H9 (cell line): ENCODE data around the gene FADS3. TPM values are rescaled to one million over a fixed set of nuclear protein-coding genes. Genes with fewer than 3 reads are reported as not detected.

Source experiments
- DNase-seq: peaks from one replicate; pipeline ENCODE4 v3.0.0-alpha.2; 2017
- H2AFZ ChIP-seq: one replicate; pipeline ENCODE4 v1.6.1; 2013; ENCODE audit warnings: mild to moderate bottlenecking, low read length, control low read depth, moderate library complexity
- H2AK5ac ChIP-seq: 2 replicates; pipeline ENCODE4 v1.6.1; 2013; ENCODE audit warnings: low read length, control low read depth, mixed read lengths; ENCODE audit not compliant: insufficient read length
- H2BK120ac ChIP-seq: one replicate; pipeline ENCODE4 v1.6.1; 2013; ENCODE audit warnings: low read depth, mild to moderate bottlenecking, low read length, control low read depth, inconsistent platforms; ENCODE audit not compliant: poor library complexity, severe bottlenecking
- H2BK12ac ChIP-seq: 2 replicates; pipeline ENCODE4 v1.6.1; 2013; ENCODE audit warnings: low read length, control low read depth, mixed read lengths, low read depth; ENCODE audit not compliant: insufficient read length
- H2BK15ac ChIP-seq: 2 replicates; pipeline ENCODE4 v1.6.1; 2013; ENCODE audit warnings: low read depth, low read length, control low read depth
- H2BK20ac ChIP-seq: one replicate; pipeline ENCODE4 v1.6.1; 2013; ENCODE audit warnings: low read depth, mild to moderate bottlenecking, low read length, control low read depth, inconsistent platforms; ENCODE audit not compliant: poor library complexity, severe bottlenecking
- H2BK5ac ChIP-seq: 2 replicates; pipeline ENCODE4 v1.6.1; 2013; ENCODE audit warnings: low read length, control low read depth, mixed read lengths; ENCODE audit not compliant: insufficient read length
- H3K14ac ChIP-seq: 2 replicates; pipeline ENCODE4 v1.6.1; 2013; ENCODE audit warnings: low read length, control low read depth; ENCODE audit not compliant: insufficient read depth
- H3K18ac ChIP-seq: 2 replicates; pipeline ENCODE4 v1.6.1; 2013; ENCODE audit warnings: low read depth, mild to moderate bottlenecking, mixed read lengths, low read length, control low read depth; ENCODE audit not compliant: insufficient read length
- H3K23ac ChIP-seq: 2 replicates; pipeline ENCODE4 v1.6.1; 2013; ENCODE audit warnings: low read length, control low read depth, mixed read lengths, low read depth; ENCODE audit not compliant: insufficient read length
- H3K23me2 ChIP-seq: 2 replicates; pipeline ENCODE4 v1.6.1; 2013; ENCODE audit warnings: low read depth, mild to moderate bottlenecking, mixed read lengths, low read length, control low read depth; ENCODE audit not compliant: insufficient read length, poor library complexity, severe bottlenecking
- H3K27ac ChIP-seq: 2 replicates; pipeline ENCODE4 v1.5.1; 2013; ENCODE audit warnings: low read length, control low read depth, mixed read lengths, low read depth; ENCODE audit not compliant: insufficient read length
- H3K27me3 ChIP-seq: 2 replicates; pipeline ENCODE4 v1.6.1; 2013; ENCODE audit warnings: low read length, control low read depth, inconsistent platforms; ENCODE audit not compliant: insufficient read depth
- H3K4ac ChIP-seq: 2 replicates; pipeline ENCODE4 v1.6.1; 2013; ENCODE audit warnings: low read depth, mild to moderate bottlenecking, control low read depth, inconsistent platforms, low read length, moderate library complexity
- H3K4me1 ChIP-seq: 2 replicates; pipeline ENCODE4 v1.6.1; 2013; ENCODE audit warnings: low read length, control low read depth, inconsistent platforms; ENCODE audit not compliant: insufficient read depth
- H3K4me2 ChIP-seq: 2 replicates; pipeline ENCODE4 v1.6.1; 2013; ENCODE audit warnings: low read length, control low read depth, mixed read lengths; ENCODE audit not compliant: insufficient read length, insufficient read depth
- H3K56ac ChIP-seq: 2 replicates; pipeline ENCODE4 v1.6.1; 2013; ENCODE audit warnings: low read depth, mild to moderate bottlenecking, mixed read lengths, low read length, control low read depth; ENCODE audit not compliant: insufficient read length
- H3K79me1 ChIP-seq: 2 replicates; pipeline ENCODE4 v1.6.1; 2013; ENCODE audit warnings: low read depth, mild to moderate bottlenecking, moderate library complexity, low read length, control low read depth, inconsistent platforms; ENCODE audit not compliant: insufficient read depth, poor library complexity, severe bottlenecking
- H3K79me2 ChIP-seq: 2 replicates; pipeline ENCODE4 v1.6.1; 2013; ENCODE audit warnings: low read length, control low read depth, inconsistent platforms; ENCODE audit not compliant: insufficient read depth
- H3K9ac ChIP-seq: 2 replicates; pipeline ENCODE4 v1.6.1; 2013; ENCODE audit warnings: low read length, control low read depth, mixed read lengths; ENCODE audit not compliant: insufficient read length; ENCODE audit errors: extremely low read depth
- H3K9me3 ChIP-seq: one replicate; pipeline ENCODE4 v1.6.1; 2013; ENCODE audit warnings: low read depth, low read length, inconsistent platforms; ENCODE audit not compliant: control insufficient read depth
- H3T11ph ChIP-seq: one replicate; pipeline ENCODE4 v1.6.1; 2013; ENCODE audit warnings: mild to moderate bottlenecking, low read length, control low read depth, inconsistent platforms
- H4K20me1 ChIP-seq: one replicate; pipeline ENCODE4 v1.6.1; 2013; ENCODE audit not compliant: control insufficient read depth, insufficient read length, insufficient read depth
- H4K5ac ChIP-seq: 2 replicates; pipeline ENCODE4 v1.6.1; 2013; ENCODE audit warnings: low read depth, mild to moderate bottlenecking, mixed read lengths, low read length, control low read depth; ENCODE audit not compliant: insufficient read length
- H4K8ac ChIP-seq: replicated peaks from 2 replicates; pipeline ENCODE4 v1.6.1; 2013; ENCODE audit warnings: low read length, control low read depth, mixed read lengths, low read depth; ENCODE audit not compliant: insufficient read length
- H4K91ac ChIP-seq: 2 replicates; pipeline ENCODE4 v1.6.1; 2013; ENCODE audit warnings: low read depth, mild to moderate bottlenecking, moderate library complexity, mixed read lengths, low read length, control low read depth; ENCODE audit not compliant: insufficient read length
- H3K27ac Mint-ChIP-seq, 3 experiments: 2 replicates in 2 of 3; 3 replicates in 1 of 3; pipeline ENCODE4 v1.8.0; 2020 to 2021; ENCODE audit warnings: mixed read lengths in 3 of 3, mild to moderate bottlenecking in 1 of 3, moderate library complexity in 1 of 3
- H3K27me3 Mint-ChIP-seq: 2 replicates; pipeline ENCODE4 v1.8.0; 2021; ENCODE audit warnings: low read depth, mild to moderate bottlenecking, moderate library complexity, mixed read lengths
- H3K36me3 Mint-ChIP-seq, 3 experiments: 2 replicates in 2 of 3; 3 replicates in 1 of 3; pipeline ENCODE4 v1.8.0; 2020 to 2021; ENCODE audit warnings: low read depth in 3 of 3, mixed read lengths in 3 of 3; ENCODE audit not compliant: insufficient read depth in 1 of 3
- H3K4me1 Mint-ChIP-seq, 2 experiments: 2 replicates each; pipeline ENCODE4 v1.8.0; 2020; ENCODE audit warnings: mixed read lengths in 2 of 2
- H3K4me3 Mint-ChIP-seq, 2 experiments: 2 replicates in 1 of 2; 3 replicates in 1 of 2; pipeline ENCODE4 v1.8.0; 2020 to 2021; ENCODE audit warnings: mild to moderate bottlenecking in 2 of 2, mixed read lengths in 2 of 2, moderate library complexity in 1 of 2
- H3K9me3 Mint-ChIP-seq, 2 experiments: 2 replicates in 1 of 2; 3 replicates in 1 of 2; pipeline ENCODE4 v1.8.0; 2020; ENCODE audit warnings: mild to moderate bottlenecking in 2 of 2, mixed read lengths in 2 of 2, moderate library complexity in 1 of 2
- WGBS: extraction: QIAGEN DNeasy Blood & Tissue Kit; methylation state at CpG from one replicate; pipeline ENCODE4 v1.1.7; 2013; ENCODE audit warnings: missing lambda C conversion rate, low lambda C conversion rate, mixed read lengths; ENCODE audit not compliant: insufficient read length; ENCODE audit errors: extremely low coverage; 5-methylcytosine and 5-hydroxymethylcytosine counted together
- total RNA-seq: library from RNA; stranded (reverse); gene quantifications from 2 replicates; pipeline ENCODE4 v1.2.1, GENCODE V29; 2021
- TF ChIP-seq, protein P1 (sequence below): fragments of 200-600 bp; sonication (generic); conservative IDR thresholded peaks from 3 replicates; pipeline ENCODE4 v1.8.0; 2021; ENCODE audit warnings: antibody characterized with exemption, mild to moderate bottlenecking

The FADS3 gene
- total RNA-seq, 1 experiment from 2014 or later = 34.9 TPM

DNA sequence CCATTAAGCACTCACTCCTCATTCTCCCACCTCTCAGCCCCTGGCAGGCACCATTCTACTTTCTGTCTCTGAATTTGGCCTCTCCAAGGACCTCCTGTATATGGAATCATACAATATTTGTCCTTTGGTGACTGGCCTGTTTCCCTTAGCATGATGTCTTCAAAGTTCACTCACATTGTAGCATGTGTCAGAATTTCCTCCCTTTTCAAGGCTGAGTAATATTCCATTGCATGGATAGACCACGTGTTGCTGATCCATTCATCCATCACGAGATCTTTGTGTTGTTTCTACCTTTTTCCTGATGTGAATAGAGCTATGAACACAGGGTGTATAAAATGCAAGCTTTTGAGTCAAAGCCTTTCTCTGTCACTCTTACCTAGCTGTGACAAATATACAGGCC, 51.6 kb downstream of the FADS3 start:
- no peak overlapping the region for H3K56ac ChIP-seq
- no peak overlapping the region for H2BK15ac ChIP-seq
- no peaks in the 10 kb centered on the region for H3K23me2 ChIP-seq
- WGBS = no CpG with 5 or more reads among the region's 2 CpGs
- no peak overlapping the region for H3K4me2 ChIP-seq
- no peak overlapping the region for H3K9ac ChIP-seq
- H3K9me3 ChIP-seq = no peaks in the 10 kb centered on the region
- H3T11ph ChIP-seq = no peak overlapping the region
- no peak overlapping the region for H3K18ac ChIP-seq
- H3K23ac ChIP-seq = no peak overlapping the region
- H3K27ac ChIP-seq = no peak overlapping the region
- H2BK120ac ChIP-seq = no peak overlapping the region
- no peak overlapping the region for H2BK20ac ChIP-seq
- H3K79me2 ChIP-seq = no peaks in the 10 kb centered on the region; the same call in 1 of the 2 replicates
- Mint-ChIP-seq H3K27ac (no peak overlapping the region), H3K4me3 (no peak overlapping the region), H3K4me1 (peaks cover 10 to 11% of the 10 kb centered on the region in 2 experiments), H3K36me3 (peaks cover 54 to 81% (median 79%) of the 10 kb centered on the region in 3 experiments), H3K9me3 (no peaks in the 10 kb centered on the region), H3K27me3 (no peaks in the 10 kb centered on the region)
- H4K8ac ChIP-seq = no peak overlapping the region
- no peak overlapping the region for H4K91ac ChIP-seq
- H3K4ac ChIP-seq = no peak overlapping the region
- H3K79me1 ChIP-seq = peaks cover 2% of the 10 kb centered on the region
- no peak overlapping the region for H2BK5ac ChIP-seq
- no peak overlapping the region for H4K5ac ChIP-seq
- TF ChIP-seq, protein P1, sequence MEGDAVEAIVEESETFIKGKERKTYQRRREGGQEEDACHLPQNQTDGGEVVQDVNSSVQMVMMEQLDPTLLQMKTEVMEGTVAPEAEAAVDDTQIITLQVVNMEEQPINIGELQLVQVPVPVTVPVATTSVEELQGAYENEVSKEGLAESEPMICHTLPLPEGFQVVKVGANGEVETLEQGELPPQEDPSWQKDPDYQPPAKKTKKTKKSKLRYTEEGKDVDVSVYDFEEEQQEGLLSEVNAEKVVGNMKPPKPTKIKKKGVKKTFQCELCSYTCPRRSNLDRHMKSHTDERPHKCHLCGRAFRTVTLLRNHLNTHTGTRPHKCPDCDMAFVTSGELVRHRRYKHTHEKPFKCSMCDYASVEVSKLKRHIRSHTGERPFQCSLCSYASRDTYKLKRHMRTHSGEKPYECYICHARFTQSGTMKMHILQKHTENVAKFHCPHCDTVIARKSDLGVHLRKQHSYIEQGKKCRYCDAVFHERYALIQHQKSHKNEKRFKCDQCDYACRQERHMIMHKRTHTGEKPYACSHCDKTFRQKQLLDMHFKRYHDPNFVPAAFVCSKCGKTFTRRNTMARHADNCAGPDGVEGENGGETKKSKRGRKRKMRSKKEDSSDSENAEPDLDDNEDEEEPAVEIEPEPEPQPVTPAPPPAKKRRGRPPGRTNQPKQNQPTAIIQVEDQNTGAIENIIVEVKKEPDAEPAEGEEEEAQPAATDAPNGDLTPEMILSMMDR = no peak
- no peak overlapping the region for H2BK12ac ChIP-seq
- H2AK5ac ChIP-seq = no peak overlapping the region
- no peak for DNase-seq
- no peaks in the 10 kb centered on the region for H3K4me1 ChIP-seq
- H4K20me1 ChIP-seq = peaks cover 3% of the 10 kb centered on the region
- no peak overlapping the region for H3K14ac ChIP-seq
- no peak overlapping the region for H2AFZ ChIP-seq
- H3K27me3 ChIP-seq = no peaks in the 10 kb centered on the region
